Mesenchymal stem cell (in vitro differentiated cells and primary cell): ENCODE measurements around the gene MSX1.

Experiments used
- DNase-seq: peaks from one replicate; pipeline ENCODE4 v3.0.0-alpha.2; 2013
- H2AFZ ChIP-seq: one replicate; pipeline ENCODE4 v1.6.1; 2013; ENCODE audit warnings: low read depth, mild to moderate bottlenecking, control low read depth, inconsistent platforms, low read length, moderate library complexity
- H2AK5ac ChIP-seq: 2 replicates; pipeline ENCODE4 v1.6.1; 2013; ENCODE audit warnings: low read length, moderate library complexity, mild to moderate bottlenecking, inconsistent platforms; ENCODE audit not compliant: severe bottlenecking
- H2BK120ac ChIP-seq: one replicate; pipeline ENCODE4 v1.6.1; 2013; ENCODE audit warnings: low read depth, mild to moderate bottlenecking, inconsistent platforms, low read length, moderate library complexity
- H2BK12ac ChIP-seq, 2 experiments: one replicate each; pipeline ENCODE4 v1.6.1; 2013; ENCODE audit warnings: inconsistent platforms in 2 of 2, low read length in 2 of 2, mild to moderate bottlenecking in 2 of 2, moderate library complexity in 2 of 2, control low read depth in 1 of 2
- H2BK15ac ChIP-seq: one replicate; pipeline ENCODE4 v1.6.1; 2013; ENCODE audit warnings: mild to moderate bottlenecking, low read depth, inconsistent platforms; ENCODE audit not compliant: poor library complexity, severe bottlenecking
- H2BK5ac ChIP-seq: 2 replicates; pipeline ENCODE4 v1.6.1; 2013; ENCODE audit warnings: low read depth, mild to moderate bottlenecking, low read length, control low read depth, inconsistent platforms; ENCODE audit not compliant: poor library complexity, severe bottlenecking
- H3K14ac ChIP-seq, 2 experiments: one replicate each; pipeline ENCODE4 v1.6.1; 2013; ENCODE audit warnings: inconsistent platforms in 2 of 2, low read length in 2 of 2, control low read depth in 1 of 2, mild to moderate bottlenecking in 1 of 2, moderate library complexity in 1 of 2
- H3K18ac ChIP-seq, 2 experiments: one replicate each; pipeline ENCODE4 v1.6.1; 2013; ENCODE audit warnings: inconsistent platforms in 2 of 2, low read length in 2 of 2, control low read depth in 1 of 2, low read depth in 1 of 2, mild to moderate bottlenecking in 1 of 2
- H3K23ac ChIP-seq, 2 experiments: one replicate each; pipeline ENCODE4 v1.6.1; 2013; ENCODE audit warnings: inconsistent platforms in 2 of 2, low read length in 2 of 2, mild to moderate bottlenecking in 2 of 2, moderate library complexity in 2 of 2, control low read depth in 1 of 2
- H3K27ac ChIP-seq: 2 replicates; pipeline ENCODE4 v1.5.1; 2013; ENCODE audit warnings: mild to moderate bottlenecking, moderate library complexity, low read length, control low read depth, inconsistent platforms; ENCODE audit not compliant: poor library complexity, severe bottlenecking
- H3K27me3 ChIP-seq, 2 experiments: 2 replicates each; pipeline versions ENCODE4 v1.6.1 to v1.7.0; 2013; ENCODE audit warnings: low read length in 2 of 2, mild to moderate bottlenecking in 2 of 2, moderate library complexity in 2 of 2, control low read depth in 1 of 2, inconsistent platforms in 1 of 2; ENCODE audit not compliant: control insufficient read depth in 1 of 2, insufficient read depth in 1 of 2
- H3K36me3 ChIP-seq, 2 experiments: 2 replicates each; pipeline versions ENCODE4 v1.6.1 to v1.7.0; 2013; ENCODE audit warnings: low read length in 2 of 2, control low read depth in 1 of 2, inconsistent platforms in 1 of 2, low read depth in 1 of 2, mild to moderate bottlenecking in 1 of 2; ENCODE audit not compliant: insufficient read depth in 2 of 2, control insufficient read depth in 1 of 2
- H3K4ac ChIP-seq, 2 experiments: one replicate each; pipeline ENCODE4 v1.6.1; 2013; ENCODE audit warnings: inconsistent platforms in 2 of 2, low read length in 2 of 2, mild to moderate bottlenecking in 2 of 2, moderate library complexity in 2 of 2, control low read depth in 1 of 2, low read depth in 1 of 2
- H3K4me1 ChIP-seq: 2 replicates; pipeline ENCODE4 v1.6.1; 2013; ENCODE audit warnings: low read depth, low read length, control low read depth; ENCODE audit not compliant: control insufficient read depth, insufficient read depth
- H3K4me2 ChIP-seq: 2 replicates; pipeline ENCODE4 v1.6.1; 2013; ENCODE audit warnings: low read length, mild to moderate bottlenecking, inconsistent platforms; ENCODE audit not compliant: poor library complexity, severe bottlenecking
- H3K4me3 ChIP-seq, 2 experiments: 2 replicates each; pipeline versions ENCODE4 v1.5.1 to v1.7.0; 2013; ENCODE audit warnings: low read length in 2 of 2, mild to moderate bottlenecking in 2 of 2, control low read depth in 1 of 2, low read depth in 1 of 2; ENCODE audit not compliant: insufficient read depth in 1 of 2
- H3K79me1 ChIP-seq: replicated peaks from 2 replicates; pipeline ENCODE4 v1.6.1; 2013; ENCODE audit warnings: mild to moderate bottlenecking, control low read depth, low read length, inconsistent platforms; ENCODE audit not compliant: poor library complexity, severe bottlenecking
- H3K9ac ChIP-seq: 2 replicates; pipeline ENCODE4 v1.7.0; 2013; ENCODE audit warnings: mild to moderate bottlenecking, low read length, moderate library complexity
- H3K9me3 ChIP-seq: 2 replicates; pipeline ENCODE4 v1.7.0; 2013; ENCODE audit warnings: mild to moderate bottlenecking, low read length; ENCODE audit not compliant: control insufficient read depth
- H4K8ac ChIP-seq: one replicate; pipeline ENCODE4 v1.6.1; 2013; ENCODE audit warnings: inconsistent platforms, mild to moderate bottlenecking, low read length, moderate library complexity
- H4K91ac ChIP-seq: one replicate; pipeline ENCODE4 v1.6.1; 2013; ENCODE audit warnings: mild to moderate bottlenecking, low read length, inconsistent platforms
- WGBS: methylation state at CpG from one replicate; pipeline ENCODE4 v1.1.7; 2013; ENCODE audit warnings: mixed read lengths; 5-methylcytosine and 5-hydroxymethylcytosine counted together

MSX1 gene

DNA sequence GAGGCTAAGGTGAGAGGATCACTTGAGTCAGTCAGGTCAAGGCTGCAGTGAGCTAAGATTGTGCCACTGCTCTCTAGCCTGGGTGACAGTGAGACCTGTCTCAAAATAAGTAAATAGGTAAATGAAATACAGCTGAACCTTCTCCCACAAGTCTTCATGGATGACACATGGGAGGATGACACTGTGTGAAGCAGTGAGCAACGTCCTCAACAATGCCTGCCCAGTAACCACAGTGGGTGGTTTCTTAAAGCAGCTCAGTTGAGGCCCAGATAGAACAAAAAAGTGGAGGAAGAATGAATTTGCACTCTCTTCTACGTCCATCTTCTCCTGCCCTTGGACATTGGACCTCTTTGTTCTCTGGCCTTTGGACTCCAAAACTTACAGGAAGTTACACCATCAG lies 52.7 kb downstream of the MSX1 start:
- Histone ChIP-seq H4K8ac (no peak overlapping the region), H3K23ac (no peak overlapping the region), H3K79me1 (no peaks in the 10 kb centered on the region), H2BK5ac (no peak overlapping the region), H2BK12ac (no peak overlapping the region), H3K4ac (no peak overlapping the region), H3K4me3 (no peak overlapping the region), H3K4me1 (no peaks in the 10 kb centered on the region), H2BK120ac (no peak overlapping the region), H3K36me3 (no peaks in the 10 kb centered on the region), H3K4me2 (no peak overlapping the region), H3K27ac (no peak overlapping the region), H2BK15ac (no peak overlapping the region), H3K9ac (no peak overlapping the region), H3K14ac (no peak overlapping the region), H3K27me3 (peaks cover 0 to 17% of the 10 kb centered on the region in 2 experiments), H4K91ac (no peak overlapping the region), H2AFZ (no peak overlapping the region), H2AK5ac (no peak overlapping the region), H3K18ac (no peak overlapping the region), H3K9me3 (no peaks in the 10 kb centered on the region)
- WGBS: 10% methylated on average over 2 of the region's 2 CpGs
- no peak for DNase-seq

DNA sequence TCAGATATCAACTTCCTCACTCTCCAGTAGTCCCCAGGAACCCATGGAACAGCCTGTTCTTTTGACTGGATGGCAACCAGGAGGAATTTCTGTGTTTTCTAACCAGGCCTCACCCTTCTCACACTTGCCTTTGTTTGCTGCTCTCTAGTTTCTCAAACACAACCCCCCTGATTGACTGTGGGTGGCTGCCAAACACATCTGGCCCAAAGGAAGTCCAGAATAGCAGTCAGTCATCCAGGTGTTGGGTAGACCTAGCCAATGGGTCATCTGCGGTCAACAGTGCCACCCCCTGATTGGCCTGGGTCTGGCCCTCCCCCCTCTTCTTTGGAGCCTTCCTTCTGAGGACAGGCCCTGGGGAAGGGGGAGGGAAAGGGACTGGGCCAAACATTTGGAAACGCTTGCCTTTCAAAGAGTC lies 53.7 kb downstream of the MSX1 start:
- Histone ChIP-seq H3K14ac (no peak overlapping the region), H2BK15ac (no peak overlapping the region), H3K27me3 (peaks cover 0 to 17% of the 10 kb centered on the region in 2 experiments), H3K18ac (no peak overlapping the region), H3K23ac (no peak overlapping the region), H3K36me3 (no peaks in the 10 kb centered on the region), H2BK12ac (no peak overlapping the region), H3K4ac (no peak overlapping the region), H3K9me3 (peaks cover 5% of the 10 kb centered on the region), H2AFZ (no peak overlapping the region), H3K9ac (no peak overlapping the region), H3K4me2 (no peak overlapping the region), H3K4me3 (no peak overlapping the region), H3K27ac (no peak overlapping the region), H2AK5ac (no peak overlapping the region), H4K91ac (no peak overlapping the region), H3K79me1 (no peaks in the 10 kb centered on the region), H3K4me1 (no peaks in the 10 kb centered on the region), H4K8ac (no peak overlapping the region), H2BK120ac (no peak overlapping the region), H2BK5ac (no peak overlapping the region)
- 83% methylated on average over 1 of the region's 2 CpGs for WGBS
- DNase-seq: no peak
